ENCODE data around the gene DHX9.

Gene DHX9

GRCh38 chr1:182842265-182842664, 3.1 kb downstream of the DHX9 start:
- DNase-seq = no peak

- DNase-seq = no peak
Observed at GRCh38 chr1:182845379-182845778, 6.2 kb downstream of the DHX9 start.

- DNase-seq = no peak
Observed at GRCh38 chr1:182845894-182846293, 6.7 kb downstream of the DHX9 start.

- no peak for DNase-seq
Observed at GRCh38 chr1:182847105-182847504, 8.0 kb downstream of the DHX9 start.

GRCh38 chr1:182848736-182849135, 9.6 kb downstream of the DHX9 start:
- no peak for DNase-seq

- DNase-seq = no peak
Observed at GRCh38 chr1:182850319-182850718, 11.2 kb downstream of the DHX9 start.

GRCh38 chr1:182851825-182852224, 12.7 kb downstream of the DHX9 start:
- no peak for DNase-seq

GRCh38 chr1:182855911-182856310, 16.8 kb downstream of the DHX9 start:
- DNase-seq = no peak

GRCh38 chr1:182857212-182857611, 18.1 kb downstream of the DHX9 start:
- no peak for DNase-seq

GRCh38 chr1:182860658-182861057, 21.5 kb downstream of the DHX9 start:
- DNase-seq = no peak

- no peak for DNase-seq
Observed at GRCh38 chr1:182861994-182862393, 22.8 kb downstream of the DHX9 start.

- no peak for DNase-seq
Observed at GRCh38 chr1:182862827-182863226, 23.7 kb downstream of the DHX9 start.

GRCh38 chr1:182863940-182864339, 24.8 kb downstream of the DHX9 start:
- DNase-seq = no peak

GRCh38 chr1:182867861-182868260, 28.7 kb downstream of the DHX9 start:
- no peak for DNase-seq

GRCh38 chr1:182869241-182869666, 30.1 kb downstream of the DHX9 start:
- DNase-seq = no peak

- DNase-seq = no peak
Observed at GRCh38 chr1:182872881-182873280, 33.7 kb downstream of the DHX9 start.

GRCh38 chr1:182875889-182876288, 36.7 kb downstream of the DHX9 start:
- no peak for DNase-seq

- no peak for DNase-seq
Observed at GRCh38 chr1:182877331-182877730, 38.2 kb downstream of the DHX9 start.

GRCh38 chr1:182877842-182878241, 38.7 kb downstream of the DHX9 start:
- DNase-seq = no peak

GRCh38 chr1:182884872-182885271, 45.7 kb downstream of the DHX9 start:
- DNase-seq = no peak

- no peak for DNase-seq
Observed at GRCh38 chr1:182885591-182885990, 46.4 kb downstream of the DHX9 start.

- no peak for DNase-seq
Observed at GRCh38 chr1:182886985-182887384, 47.8 kb downstream of the DHX9 start.

- DNase-seq = no peak
Observed at GRCh38 chr1:182888736-182889531, 49.8 kb downstream of the DHX9 start.

- no peak for DNase-seq
Observed at GRCh38 chr1:182889997-182890396, 50.9 kb downstream of the DHX9 start.
